MCF 10A (cell line): Measurements from ENCODE around the gene CCDC160. TPM values are rescaled to one million over a fixed set of nuclear protein-coding genes. Genes with fewer than 3 reads are reported as not detected.

Experiments
- BruUV-seq: library from RNA; stranded (reverse); fragments of 400-500 nt; replicated peaks from 2 replicates; lab custom pipeline; 2021; lab: Mats Ljungman, UMichigan
- CTCF ChIA-PET: fragments of 300-600 bp; sonication (Branson Sonifier 250); formaldehyde crosslinking; extraction: SDS; loops from one replicate; lab custom pipeline; 2021; ENCODE audit warnings: antibody characterized with exemption, inconsistent platforms; lab: Yijun Ruan, JAX
- POLR2A ChIA-PET: fragments of 300-600, 350-650 bp; sonication (Branson Sonifier 250); formaldehyde crosslinking; extraction: SDS; loops from one replicate; lab custom pipeline; 2020; ENCODE audit warnings: antibody characterized with exemption, inconsistent platforms; lab: Yijun Ruan, JAX
- DNase-seq: peaks from one replicate; pipeline ENCODE4 v3.0.0-alpha.2; 2018; ENCODE audit not compliant: unreplicated experiment
- H3K27ac Mint-ChIP-seq: one replicate; pipeline ENCODE4 v1.8.0; 2022; ENCODE audit warnings: mild to moderate bottlenecking, low read depth, mixed read lengths; ENCODE audit not compliant: unreplicated experiment
- H3K27me3 Mint-ChIP-seq: one replicate; pipeline ENCODE4 v1.8.0; 2022; ENCODE audit warnings: mixed read lengths; ENCODE audit not compliant: insufficient read depth, unreplicated experiment
- H3K36me3 Mint-ChIP-seq: one replicate; pipeline ENCODE4 v1.8.0; 2022; ENCODE audit warnings: mild to moderate bottlenecking, moderate library complexity, mixed read lengths; ENCODE audit not compliant: insufficient read depth, unreplicated experiment
- H3K4me1 Mint-ChIP-seq: one replicate; pipeline ENCODE4 v1.8.0; 2022; ENCODE audit warnings: mixed read lengths; ENCODE audit not compliant: insufficient read depth, unreplicated experiment
- H3K4me3 Mint-ChIP-seq: one replicate; pipeline ENCODE4 v1.8.0; 2022; ENCODE audit warnings: mild to moderate bottlenecking, moderate library complexity, mixed read lengths; ENCODE audit not compliant: unreplicated experiment
- H3K9me3 Mint-ChIP-seq: one replicate; pipeline ENCODE4 v1.8.0; 2022; ENCODE audit warnings: mixed read lengths; ENCODE audit not compliant: unreplicated experiment
- CTCF ChIP-seq: fragments of 200-600 bp; IDR thresholded peaks from one replicate; pipeline ENCODE4 v1.8.0; 2022; ENCODE audit warnings: antibody characterized with exemption, mild to moderate bottlenecking; ENCODE audit not compliant: unreplicated experiment
- intact Hi-C: fragments of 100-400 bp; cut with micrococcal nuclease; formaldehyde crosslinking; loops from 2 replicates; pipeline ENCODE4 v1.14.1; 2022
- total RNA-seq: library from RNA; stranded (reverse); gene quantifications from 2 replicates; pipeline ENCODE4 v1.2.3, GENCODE V29; 2022

Gene CCDC160
- total RNA-seq, 1 experiment from 2014 or later, result not detected

GRCh38 chrX:134287346-134287745 is 50.4 kb downstream of the CCDC160 start:
- BruUV-seq, result no TSS peak
- intact Hi-C loops, result no loop called here
- no peak for DNase-seq
- Mint-ChIP-seq H3K4me3 (no peak overlapping the region), H3K36me3 (no peaks in the 10 kb centered on the region), H3K27ac (no peak overlapping the region), H3K9me3 (peaks cover 3% of the 10 kb centered on the region), H3K27me3 (peaks cover 6% of the 10 kb centered on the region), H3K4me1 (no peaks in the 10 kb centered on the region)
- CTCF ChIA-PET, result no interaction called here
- TF ChIP-seq CTCF, result no peak
- POLR2A ChIA-PET, result interaction anchor here (1.0 kb wide), 1 partner anchor 10 kb away, joined by 5 read pairs; no protein-coding TSS in a partner anchor

- peaks cover 44% of the 10 kb centered on the region for H3K27me3 Mint-ChIP-seq
- H3K36me3 Mint-ChIP-seq, result no peaks in the 10 kb centered on the region
- intact Hi-C loops, result no loop called here
- ChIA-PET CTCF (interaction anchor here (0.6 to 1.5 kb wide), 8 partner anchors 11 to 267 kb away, joined by 3 to 5 read pairs (median 3); partner anchors contain the start of gene CCDC160), POLR2A (no interaction called here)
- H3K4me3 Mint-ChIP-seq, result no peak overlapping the region
- BruUV-seq, result no TSS peak
- TF ChIP-seq CTCF, result peak; percentile 21
- H3K4me1 Mint-ChIP-seq, result no peaks in the 10 kb centered on the region
- H3K9me3 Mint-ChIP-seq, result no peaks in the 10 kb centered on the region
- DNase-seq, result peak; percentile 13
- no peak overlapping the region for H3K27ac Mint-ChIP-seq
These were observed 57.6 kb downstream of the CCDC160 start for GRCh38 chrX:134294548-134294947.

Other genes starting within 250 kb of the CCDC160 start
- gene PHF6, start 136.1 kb downstream of the CCDC160 start, total RNA-seq, result 37.4 and 44.0 TPM in 2 replicates
- gene HPRT1, start 223.0 kb downstream of the CCDC160 start, total RNA-seq, result 48.4 and 49.1 TPM in 2 replicates